ENCODE data around the gene ARFGAP2. TPM values are rescaled to one million over a fixed set of nuclear protein-coding genes. Genes with fewer than 3 reads are reported as not detected.

ARFGAP2 gene
- total RNA-seq, 1 experiment from 2014 or later = 97.5 TPM

DNA sequence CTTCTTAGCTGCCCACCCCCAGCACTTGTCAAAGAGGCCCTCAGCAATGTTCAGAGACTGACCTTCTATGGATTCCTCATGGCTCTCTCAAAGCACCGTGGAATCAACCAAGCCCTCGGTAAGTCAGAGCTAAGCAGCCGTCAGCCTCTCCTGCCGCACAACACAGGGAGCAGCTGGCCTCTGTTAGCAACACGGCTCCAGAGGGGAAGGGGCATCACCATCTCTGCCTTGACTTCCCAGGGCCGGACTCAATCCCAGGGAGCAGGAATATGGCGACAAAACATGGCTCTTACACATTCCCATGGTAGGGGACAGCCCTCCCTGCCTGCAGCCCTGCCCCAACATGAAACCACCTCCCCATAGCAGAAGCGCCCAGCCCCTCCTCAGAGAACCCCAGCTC is 18.9 kb downstream of the ARFGAP2 start:
- H3K9ac ChIP-seq (ENCODE audit: low read length) = no peak overlapping the region
- H3F3A ChIP-seq (ENCODE audit: low read length, unreplicated experiment) = no peaks in the 10 kb centered on the region
- H3K4me3 ChIP-seq (ENCODE audit: low read length) = no peak overlapping the region
- H3K9me2 ChIP-seq (replicated peaks; ENCODE audit: low read length) = no peaks in the 10 kb centered on the region
- TF ChIP-seq, protein P1, sequence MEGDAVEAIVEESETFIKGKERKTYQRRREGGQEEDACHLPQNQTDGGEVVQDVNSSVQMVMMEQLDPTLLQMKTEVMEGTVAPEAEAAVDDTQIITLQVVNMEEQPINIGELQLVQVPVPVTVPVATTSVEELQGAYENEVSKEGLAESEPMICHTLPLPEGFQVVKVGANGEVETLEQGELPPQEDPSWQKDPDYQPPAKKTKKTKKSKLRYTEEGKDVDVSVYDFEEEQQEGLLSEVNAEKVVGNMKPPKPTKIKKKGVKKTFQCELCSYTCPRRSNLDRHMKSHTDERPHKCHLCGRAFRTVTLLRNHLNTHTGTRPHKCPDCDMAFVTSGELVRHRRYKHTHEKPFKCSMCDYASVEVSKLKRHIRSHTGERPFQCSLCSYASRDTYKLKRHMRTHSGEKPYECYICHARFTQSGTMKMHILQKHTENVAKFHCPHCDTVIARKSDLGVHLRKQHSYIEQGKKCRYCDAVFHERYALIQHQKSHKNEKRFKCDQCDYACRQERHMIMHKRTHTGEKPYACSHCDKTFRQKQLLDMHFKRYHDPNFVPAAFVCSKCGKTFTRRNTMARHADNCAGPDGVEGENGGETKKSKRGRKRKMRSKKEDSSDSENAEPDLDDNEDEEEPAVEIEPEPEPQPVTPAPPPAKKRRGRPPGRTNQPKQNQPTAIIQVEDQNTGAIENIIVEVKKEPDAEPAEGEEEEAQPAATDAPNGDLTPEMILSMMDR (conservative IDR thresholded peaks at IDR 0.05; ENCODE audit: low read depth, low read length) = no peak
- TF ChIP-seq EZH2phosphoT487 (IDR thresholded peaks at IDR 0.05; ENCODE audit: borderline replicate concordance, low read length) = no peak
- TF ChIP-seq EZH2 (IDR thresholded peaks at IDR 0.05; ENCODE audit: low read length, unreplicated experiment) = no peak
- H3K27me3 ChIP-seq (ENCODE audit: low read length) = no peaks in the 10 kb centered on the region
- no TSS peak for BruUV-seq (replicated peaks)
- H2AFZ ChIP-seq (ENCODE audit: low read length) = no peak overlapping the region
- H3K4me2 ChIP-seq (ENCODE audit: low read length) = no peak overlapping the region
- intact Hi-C loops (cut with micrococcal nuclease) = no loop called here
- ATAC-seq = no peak
- CTCF ChIA-PET = no interaction called here
- no peaks in the 10 kb centered on the region for H3K79me2 ChIP-seq (ENCODE audit: low read length)
- H4K20me1 ChIP-seq (ENCODE audit: low read length) = no peaks in the 10 kb centered on the region
- no peak for DNase-seq
- POLR2A ChIA-PET (ENCODE audit: unreplicated experiment) = no interaction called here
- H3K27ac ChIP-seq (ENCODE audit: low read length) = no peak overlapping the region
- H3K9me3 ChIP-seq (ENCODE audit: low read length) = no peaks in the 10 kb centered on the region
- H3K4me1 ChIP-seq (ENCODE audit: insufficient read depth, low read length) = no peaks in the 10 kb centered on the region
- H3K36me3 ChIP-seq (ENCODE audit: low read depth, low read length) = no peaks in the 10 kb centered on the region

DNA sequence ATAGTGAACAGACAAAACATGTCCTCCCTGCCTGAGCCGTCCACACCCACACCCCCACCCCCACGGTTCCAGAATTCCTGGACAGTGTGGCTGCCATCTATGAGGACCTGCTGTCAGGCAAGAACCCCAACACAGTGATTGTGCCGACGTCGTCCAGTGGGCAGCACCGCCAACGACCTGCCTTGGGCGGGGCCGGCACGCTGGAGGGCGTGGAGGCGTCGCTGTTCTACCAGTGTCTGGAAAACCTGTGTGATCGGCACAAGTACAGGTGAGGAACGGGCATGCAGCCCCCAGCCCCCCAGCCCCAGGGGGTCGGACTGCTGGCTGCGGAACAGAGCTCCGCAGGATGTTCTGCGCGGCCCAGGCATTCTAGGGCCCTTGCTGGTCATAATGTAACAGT is 19.7 kb downstream of the ARFGAP2 start:
- no peak for TF ChIP-seq EZH2 (IDR thresholded peaks at IDR 0.05; ENCODE audit: low read length, unreplicated experiment)
- no peak for TF ChIP-seq EZH2phosphoT487 (IDR thresholded peaks at IDR 0.05; ENCODE audit: borderline replicate concordance, low read length)
- TF ChIP-seq, protein P1 (conservative IDR thresholded peaks at IDR 0.05; ENCODE audit: low read depth, low read length) = no peak
- H3K9me2 ChIP-seq (replicated peaks; ENCODE audit: low read length) = no peaks in the 10 kb centered on the region
- no peaks in the 10 kb centered on the region for H3K4me1 ChIP-seq (ENCODE audit: insufficient read depth, low read length)
- BruUV-seq (replicated peaks) = no TSS peak
- ATAC-seq (no peak), DNase-seq (no peak)
- no peak overlapping the region for H3K9ac ChIP-seq (ENCODE audit: low read length)
- H4K20me1 ChIP-seq (ENCODE audit: low read length) = no peaks in the 10 kb centered on the region
- ChIA-PET CTCF (no interaction called here), POLR2A (ENCODE audit: unreplicated experiment) (no interaction called here)
- H3F3A ChIP-seq (ENCODE audit: low read length, unreplicated experiment) = no peaks in the 10 kb centered on the region
- intact Hi-C loops (cut with micrococcal nuclease) = no loop called here
- no peak overlapping the region for H3K4me3 ChIP-seq (ENCODE audit: low read length)
- no peak overlapping the region for H2AFZ ChIP-seq (ENCODE audit: low read length)
- H3K36me3 ChIP-seq (ENCODE audit: low read depth, low read length) = no peaks in the 10 kb centered on the region
- H3K79me2 ChIP-seq (ENCODE audit: low read length) = no peaks in the 10 kb centered on the region
- H3K4me2 ChIP-seq (ENCODE audit: low read length) = no peak overlapping the region
- H3K27me3 ChIP-seq (ENCODE audit: low read length) = no peaks in the 10 kb centered on the region
- no peaks in the 10 kb centered on the region for H3K9me3 ChIP-seq (ENCODE audit: low read length)
- H3K27ac ChIP-seq (ENCODE audit: low read length) = no peak overlapping the region

DNA sequence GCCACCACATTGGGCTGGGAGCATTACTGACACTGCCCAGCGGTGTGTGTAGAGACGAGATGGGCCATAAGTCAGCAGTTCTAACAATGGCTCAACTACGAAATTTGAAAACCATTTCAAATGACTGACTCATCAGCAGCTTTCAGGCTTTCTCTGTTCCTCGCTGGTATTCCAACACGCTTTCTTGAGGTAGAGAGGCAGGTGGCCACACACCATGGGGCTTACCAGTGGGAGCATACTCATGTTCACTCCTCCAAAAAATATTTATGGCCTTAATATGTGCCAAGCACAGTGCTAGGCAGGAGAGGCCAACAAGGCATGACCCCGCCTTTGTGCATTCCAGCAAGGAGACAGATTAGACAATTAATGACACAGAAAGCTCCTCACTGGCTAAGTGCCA is 20.3 kb downstream of the ARFGAP2 start:
- Histone ChIP-seq H3F3A (ENCODE audit: low read length, unreplicated experiment) (no peaks in the 10 kb centered on the region), H3K27ac (ENCODE audit: low read length) (no peak overlapping the region), H3K27me3 (ENCODE audit: low read length) (no peaks in the 10 kb centered on the region), H3K9me3 (ENCODE audit: low read length) (no peaks in the 10 kb centered on the region), H3K4me3 (ENCODE audit: low read length) (no peak overlapping the region), H3K4me1 (ENCODE audit: insufficient read depth, low read length) (no peaks in the 10 kb centered on the region), H3K9ac (ENCODE audit: low read length) (no peak overlapping the region), H4K20me1 (ENCODE audit: low read length) (no peaks in the 10 kb centered on the region), H3K9me2 (replicated peaks; ENCODE audit: low read length) (no peaks in the 10 kb centered on the region), H2AFZ (ENCODE audit: low read length) (no peak overlapping the region), H3K79me2 (ENCODE audit: low read length) (no peaks in the 10 kb centered on the region), H3K36me3 (ENCODE audit: low read depth, low read length) (no peaks in the 10 kb centered on the region), H3K4me2 (ENCODE audit: low read length) (no peak overlapping the region)
- BruUV-seq (replicated peaks) = no TSS peak
- no peak for ATAC-seq
- CTCF ChIA-PET = no interaction called here
- POLR2A ChIA-PET (ENCODE audit: unreplicated experiment) = no interaction called here
- intact Hi-C loops (cut with micrococcal nuclease) = no loop called here
- DNase-seq = no peak
- TF ChIP-seq EZH2phosphoT487 (IDR thresholded peaks at IDR 0.05; ENCODE audit: borderline replicate concordance, low read length) (no peak), EZH2 (IDR thresholded peaks at IDR 0.05; ENCODE audit: low read length, unreplicated experiment) (no peak)
